K562 (cell line): Measurements from ENCODE around the gene CTDSPL. TPM values are rescaled to one million over a fixed set of nuclear protein-coding genes. Genes with fewer than 3 reads are reported as not detected.
A peak's percentile ranks its signal among the peaks of the same experiment; 100 is the strongest.

Source experiments
- AFF4 ChIP-seq: sonication (generic); formaldehyde crosslinking; IDR thresholded peaks from 2 replicates; pipeline ENCODE4 v1.8.0; 2023; ENCODE audit warnings: mild to moderate bottlenecking, missing genetic modification reagents
- HDGF ChIP-seq: fragments of 450-650 bp; IDR thresholded peaks from 2 replicates; pipeline ENCODE4 v1.6.1; 2016
- KLF1 ChIP-seq: fragments of 450-650 bp; IDR thresholded peaks from 2 replicates; pipeline ENCODE4 v1.6.1; 2016; ENCODE audit warnings: missing genetic modification characterization, missing compliant biosample characterization
- MAX ChIP-seq: sonication (generic); formaldehyde crosslinking; IDR thresholded peaks from 2 replicates; pipeline ENCODE4 v1.9.0; 2022; ENCODE audit warnings: mild to moderate bottlenecking, missing genetic modification reagents
- MCM3 ChIP-seq: fragments of 450-650 bp; IDR thresholded peaks from 2 replicates; pipeline ENCODE4 v1.6.1; 2016
- MYNN ChIP-seq, 2 experiments: sonication (generic); formaldehyde crosslinking in 1 of 2; IDR thresholded peaks; 2 replicates each; pipeline versions ENCODE4 v1.5.0 to v1.6.1; 2016 to 2020; ENCODE audit warnings: antibody characterized with exemption in 1 of 2, missing genetic modification reagents in 1 of 2
- NCOA6 ChIP-seq: fragments of 450-650 bp; IDR thresholded peaks from 2 replicates; pipeline ENCODE4 v1.6.1; 2017; ENCODE audit warnings: mild to moderate bottlenecking
- NR4A1 ChIP-seq, 2 experiments: fragments of 250-450 bp in 1 of 2; fragments of 450-650 bp in 1 of 2; sonication (Bioruptor Pico) in 1 of 2; IDR thresholded peaks; 2 replicates each; pipeline versions ENCODE4 v1.4.0 to v1.6.1; 2016 to 2020; ENCODE audit warnings: mild to moderate bottlenecking in 2 of 2, missing compliant biosample characterization in 1 of 2, missing genetic modification characterization in 1 of 2, moderate library complexity in 1 of 2
- PATZ1 ChIP-seq: fragments of 250-450 bp; sonication (Bioruptor Pico); IDR thresholded peaks from 2 replicates; pipeline ENCODE4 v1.5.0; 2020; ENCODE audit warnings: mild to moderate bottlenecking, borderline replicate concordance
- SETDB1 ChIP-seq: IDR thresholded peaks from one replicate; pipeline ENCODE4 v1.6.1; 2012; ENCODE audit warnings: low read length, control low read depth, inconsistent platforms
- SMARCB1 ChIP-seq: IDR thresholded peaks from 2 replicates; pipeline ENCODE4 v1.6.1; 2011; ENCODE audit warnings: improper control_type of control experiment, low read depth; ENCODE audit not compliant: insufficient read length
- SP1 ChIP-seq: sonication (generic); formaldehyde crosslinking; IDR thresholded peaks from 2 replicates; pipeline ENCODE4 v1.8.1; 2022; ENCODE audit warnings: mild to moderate bottlenecking, missing genetic modification reagents
- THRA ChIP-seq: fragments of 450-650 bp; IDR thresholded peaks from 2 replicates; pipeline ENCODE4 v1.6.1; 2017; ENCODE audit warnings: mild to moderate bottlenecking, moderate library complexity
- THRAP3 ChIP-seq: fragments of 450-650 bp; IDR thresholded peaks from 2 replicates; pipeline ENCODE4 v1.6.1; 2016; ENCODE audit warnings: mild to moderate bottlenecking, inconsistent platforms, borderline replicate concordance
- UBTF ChIP-seq, 2 experiments: IDR thresholded peaks; 2 replicates each; pipeline ENCODE4 v1.6.1; 2012; ENCODE audit warnings: improper control_type of control experiment in 2 of 2, low read depth in 2 of 2, low read length in 2 of 2, borderline replicate concordance in 1 of 2
- ZNF146 ChIP-seq: IDR thresholded peaks from one replicate; pipeline ENCODE4 v1.6.1; 2018; ENCODE audit warnings: missing compliant biosample characterization; ENCODE audit not compliant: unreplicated experiment
- ZNF668 ChIP-seq: fragments of 250-450 bp; sonication (Bioruptor Pico); IDR thresholded peaks from 2 replicates; pipeline ENCODE4 v1.8.0; 2022; ENCODE audit warnings: mild to moderate bottlenecking, inconsistent platforms
- ZSCAN29 ChIP-seq: fragments of 450-650 bp; IDR thresholded peaks from 2 replicates; pipeline ENCODE4 v1.6.1; 2017
- polyA plus RNA-seq, 8 experiments: library from polyadenylated mRNA; depleted of rRNA in 4 of 8; stranded (reverse) in 5 of 8; unstranded in 3 of 8; fragments of >200 nt; fragmentation: Nextera tagmentation in 2 of 8; fragmentation: Illumina TruSeq in 1 of 8; extraction: Ambion mirVana in 2 of 8; extraction: Trizol in 1 of 8; gene quantifications; 2 replicates each; pipeline versions ENCODE4 v1.2.1 to v1.2.3, GENCODE V29; 2011 to 2014; ENCODE audit warnings: inconsistent platforms in 1 of 8, missing spikeins in 1 of 8
- total RNA-seq, 7 experiments: library from RNA; depleted of rRNA in 6 of 7; stranded (reverse); fragments of >200 nt in 6 of 7; fragmentation: Illumina TruSeq in 2 of 7; extraction: Trizol in 2 of 7; gene quantifications; 2 replicates each; pipeline versions ENCODE4 v1.2.1 to v1.2.3, GENCODE V29; 2011 to 2021; ENCODE audit warnings: low replicate concordance in 1 of 7

Gene CTDSPL
- total and polyA plus RNA-seq, 9 of the 15 experiments (the other 6 are each of a cell fraction or from before 2014, with no cell fraction given) = 5.1 to 19.3 (median 11.3) TPM

GRCh38 chr3:37824090-37824953 is 37.4 kb upstream of the CTDSPL start (continued):
- TF ChIP-seq NR4A1 (CRISPR knock-in tag; IDR thresholded peaks at IDR 0.05) = peak; percentile 96; the same call in 1 of the 2 replicates
- TF ChIP-seq NR4A1 (tag; IDR thresholded peaks at IDR 0.05) = peak; percentile 99
- TF ChIP-seq MAX = no peak
- no peak for TF ChIP-seq AFF4 (CRISPR knock-in tag)
- no peak for TF ChIP-seq NCOA6
- TF ChIP-seq THRAP3 = no peak
- TF ChIP-seq KLF1 (tag) = peak; percentile 63; the same call in 1 of the 2 replicates
- no peak for TF ChIP-seq ZNF146 (CRISPR knock-in tag)
- no peak for TF ChIP-seq THRA
- peak; percentile 66; the same call in 1 of the 2 replicates for TF ChIP-seq MYNN (IDR thresholded peaks at IDR 0.05)
- TF ChIP-seq MYNN (CRISPR knock-in tag; IDR thresholded peaks at IDR 0.05) = no peak
- TF ChIP-seq SETDB1 = no peak
- TF ChIP-seq PATZ1 = no peak
- no peak for TF ChIP-seq SP1 (CRISPR knock-in tag)
- TF ChIP-seq ZNF668 (CRISPR knock-in tag) = peak; percentile 90; the same call in 1 of the 2 replicates
- no peak for TF ChIP-seq MCM3
- TF ChIP-seq HDGF = no peak
- no peak for TF ChIP-seq UBTF (IDR thresholded peaks at IDR 0.05; ENCODE audit: borderline replicate concordance in 1 of 2, low read depth in 2 of 2, low read length in 2 of 2)
- TF ChIP-seq ZSCAN29 = no peak
- no peak for TF ChIP-seq SMARCB1
